HL-60 (cell line): ENCODE results near the gene ARHGEF4.

Source experiments
- DNase-seq, 2 experiments: peaks; one replicate each; pipeline ENCODE4 v3.0.0-alpha.2; 2010 to 2020; ENCODE audit warnings: low read depth in 1 of 2, low spot score in 1 of 2
- H3K27ac ChIP-seq: fragments of 250-450 bp; sonication (Bioruptor Pico); replicated peaks from 2 replicates; pipeline ENCODE4 v1.5.1; 2020; ENCODE audit warnings: mild to moderate bottlenecking, moderate library complexity
- H3K27me3 ChIP-seq: fragments of 250-450 bp; sonication (Bioruptor Pico); 2 replicates; pipeline ENCODE4 v1.5.1; 2021; ENCODE audit warnings: mild to moderate bottlenecking, moderate library complexity; ENCODE audit not compliant: insufficient read depth, poor library complexity, severe bottlenecking
- H3K4me3 ChIP-seq: replicated peaks from 2 replicates; pipeline ENCODE4 v1.5.1; 2011; ENCODE audit warnings: mild to moderate bottlenecking, control low read depth, low read length; ENCODE audit not compliant: insufficient read depth
- CTCF ChIP-seq: IDR thresholded peaks from one replicate; pipeline ENCODE4 v1.5.1; 2011; ENCODE audit warnings: low read length, control low read depth, inconsistent platforms; ENCODE audit not compliant: insufficient read depth
- GABPA ChIP-seq: IDR thresholded peaks from 2 replicates; pipeline ENCODE4 v1.6.1; 2012; ENCODE audit warnings: low read depth
- POLR2AphosphoS5 ChIP-seq: IDR thresholded peaks from 2 replicates; pipeline ENCODE4 v1.6.1; 2012; ENCODE audit warnings: low read depth
- REST ChIP-seq: IDR thresholded peaks from 2 replicates; pipeline ENCODE4 v1.6.1; 2012; ENCODE audit warnings: low read depth; ENCODE audit not compliant: insufficient replicate concordance
- SPI1 ChIP-seq: IDR thresholded peaks from 2 replicates; pipeline ENCODE4 v1.6.1; 2012; ENCODE audit warnings: low read depth, mild to moderate bottlenecking, borderline replicate concordance

ARHGEF4 gene

GRCh38 chr2:130870779-130871178 lies 34.1 kb downstream of the ARHGEF4 start:
- DNase-seq = no peak
- no peak overlapping the region for H3K27ac ChIP-seq
- no peaks in the 10 kb centered on the region for H3K27me3 ChIP-seq
- TF ChIP-seq POLR2AphosphoS5 (no peak), CTCF (no peak), GABPA (no peak), SPI1 (no peak), REST (no peak)
- H3K4me3 ChIP-seq = no peak overlapping the region

- no peak for DNase-seq
- no peak overlapping the region for H3K27ac ChIP-seq
- no peak for TF ChIP-seq POLR2AphosphoS5
- TF ChIP-seq CTCF = no peak
- no peak for TF ChIP-seq REST
- TF ChIP-seq GABPA = no peak
- no peak for TF ChIP-seq SPI1
- no peak overlapping the region for H3K4me3 ChIP-seq
- no peaks in the 10 kb centered on the region for H3K27me3 ChIP-seq
These were observed 35.4 kb downstream of the ARHGEF4 start for GRCh38 chr2:130871843-130872740.

GRCh38 chr2:130872741-130873125 lies 36.0 kb downstream of the ARHGEF4 start:
- H3K4me3 ChIP-seq = no peak overlapping the region
- no peak for DNase-seq
- H3K27me3 ChIP-seq = no peaks in the 10 kb centered on the region
- TF ChIP-seq CTCF (no peak), POLR2AphosphoS5 (no peak), REST (no peak), SPI1 (no peak), GABPA (no peak)
- H3K27ac ChIP-seq = no peak overlapping the region
